ENCODE data around the gene DHCR7.

The DHCR7 gene

DNA sequence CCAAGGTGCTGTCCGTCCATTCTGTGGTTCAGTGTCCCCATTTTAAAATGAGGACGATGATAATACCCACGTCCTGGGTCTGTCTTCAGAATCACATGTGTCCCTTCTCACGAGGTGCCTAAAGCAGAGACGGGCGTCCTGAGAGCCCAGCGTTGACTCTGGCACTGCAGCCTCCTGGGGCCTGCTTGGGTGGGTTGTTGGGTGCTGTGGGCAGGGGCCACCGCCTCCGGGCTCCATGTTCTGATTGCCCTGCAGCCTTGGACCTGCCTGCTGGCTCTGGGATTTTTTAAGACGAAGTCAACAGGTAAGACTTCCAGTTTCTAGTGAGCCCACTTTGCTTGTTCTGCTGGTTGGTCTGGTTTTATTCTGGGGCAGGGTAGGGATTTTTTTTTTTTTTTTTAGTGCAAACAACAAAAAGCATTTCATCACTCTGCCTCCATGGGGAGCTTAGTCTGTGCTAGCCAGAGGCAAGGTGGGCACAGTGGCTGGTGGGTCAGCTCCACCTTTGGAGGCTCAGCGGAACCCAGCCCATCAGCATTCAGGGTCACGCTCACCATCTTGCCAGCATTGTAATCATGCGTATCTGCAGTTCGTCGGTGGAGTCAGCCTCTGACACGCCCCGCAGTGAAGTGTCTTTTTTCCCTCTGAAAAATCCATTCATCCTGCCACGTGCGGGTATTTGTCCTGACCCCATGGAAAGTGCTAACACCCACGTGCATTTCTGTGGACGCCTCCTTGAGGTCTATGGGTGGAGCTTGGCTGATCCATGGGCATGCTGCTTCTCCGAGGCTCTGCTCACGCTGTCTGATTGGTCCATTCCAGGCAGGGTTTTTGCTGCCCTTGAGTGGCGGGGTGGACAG is 33.1 kb upstream of the DHCR7 start:
- DNase-seq (ENCODE audit: low read depth in 2 of 3, low spot score in 1 of 3) = no peak

DNA sequence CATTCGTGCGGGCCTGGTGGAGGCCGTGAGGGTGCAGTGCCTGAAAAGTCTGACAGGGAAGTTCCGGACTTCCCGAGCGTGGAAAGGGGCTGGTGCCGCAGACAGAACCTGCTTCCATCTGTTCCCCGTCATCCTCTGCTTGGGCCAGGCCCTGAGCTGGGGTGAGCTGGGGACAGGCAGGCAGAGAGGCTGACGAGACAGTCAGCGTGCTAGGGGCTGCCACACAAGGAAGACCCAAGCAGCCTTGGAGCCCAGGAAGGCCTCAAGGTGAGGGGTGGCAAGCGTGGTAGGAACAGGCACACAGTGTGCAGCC is 30.3 kb upstream of the DHCR7 start:
- no peak for DNase-seq (ENCODE audit: low read depth in 2 of 3, low spot score in 1 of 3)

DNA sequence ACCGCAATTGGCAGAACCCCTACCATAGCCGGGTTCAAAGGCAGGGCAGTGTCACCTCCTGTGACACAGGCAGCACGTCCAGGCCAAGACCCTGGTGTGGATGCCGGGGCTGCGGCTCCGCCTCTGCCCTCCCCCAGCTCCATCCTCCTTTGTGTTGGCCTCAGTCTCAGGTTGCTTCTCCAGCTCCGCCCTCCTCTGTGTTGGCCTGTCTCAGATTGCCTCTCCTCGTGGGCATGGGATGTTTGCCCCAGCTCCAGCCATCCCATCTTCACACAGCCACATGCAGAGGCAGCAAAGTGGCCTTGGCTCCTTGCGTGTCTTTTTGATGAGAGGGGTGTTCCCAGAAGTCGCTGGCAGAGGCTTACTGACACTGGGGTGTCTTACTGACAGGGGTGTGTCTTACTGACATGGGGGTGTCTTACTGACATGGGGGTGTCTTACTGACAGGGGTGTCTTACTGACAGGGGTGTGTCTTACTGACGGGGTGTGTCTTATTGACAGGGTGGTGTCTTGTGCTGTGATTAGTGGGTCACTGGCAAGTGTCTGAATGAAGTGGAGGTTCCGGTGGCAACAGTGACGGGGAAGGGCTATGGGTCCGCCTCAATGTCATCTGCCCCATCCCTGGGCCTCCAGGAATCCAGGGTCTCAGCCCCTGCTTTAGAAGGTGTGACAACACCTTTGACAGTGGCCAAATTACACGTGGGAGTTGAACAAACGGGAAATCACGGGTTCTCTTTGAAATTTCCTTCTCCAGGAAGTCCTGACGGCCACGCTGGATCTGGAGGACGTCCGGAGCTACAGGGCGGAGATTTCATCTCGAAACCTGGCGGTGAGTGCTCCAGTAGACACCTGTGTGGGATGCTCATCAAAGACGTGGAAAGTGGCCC is 29.7 kb upstream of the DHCR7 start:
- no peak for DNase-seq (ENCODE audit: low read depth in 2 of 3, low spot score in 1 of 3)

DNA sequence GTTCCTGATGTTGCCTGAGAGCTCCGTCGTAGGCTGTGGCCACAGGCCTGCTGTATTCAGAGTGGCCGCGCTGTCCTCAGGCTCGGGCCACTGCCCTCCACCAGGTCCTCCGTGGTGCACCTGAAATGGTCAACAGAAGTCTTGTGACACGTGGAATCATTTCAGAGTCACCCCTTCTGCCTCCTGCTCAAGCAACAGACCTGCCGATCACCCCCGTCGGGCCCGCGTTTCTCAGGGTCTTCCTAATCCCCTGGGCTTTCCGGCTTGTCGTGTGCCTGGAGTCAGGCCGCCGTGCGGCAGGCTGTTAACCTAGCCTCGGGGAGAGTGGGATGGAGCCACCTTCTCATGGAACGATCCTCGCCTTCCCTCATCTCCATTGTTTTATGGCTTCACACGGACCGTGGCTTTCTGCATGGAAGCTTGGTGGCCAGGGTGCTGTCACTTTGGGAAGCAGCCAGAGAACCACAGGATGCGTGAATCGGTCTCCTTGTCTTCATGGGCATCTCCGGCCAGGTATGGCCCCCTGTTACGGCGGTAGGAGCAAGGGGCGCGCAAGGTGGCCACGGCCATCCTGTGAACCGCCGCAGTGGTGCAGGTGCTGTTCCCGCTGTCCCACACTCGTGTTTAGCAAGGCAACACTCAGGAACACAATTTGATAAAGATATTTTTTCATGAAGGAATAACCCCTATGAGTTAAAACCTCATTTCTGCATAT is 28.9 kb upstream of the DHCR7 start:
- DNase-seq (ENCODE audit: low read depth in 2 of 3, low spot score in 1 of 3) = no peak

DNA sequence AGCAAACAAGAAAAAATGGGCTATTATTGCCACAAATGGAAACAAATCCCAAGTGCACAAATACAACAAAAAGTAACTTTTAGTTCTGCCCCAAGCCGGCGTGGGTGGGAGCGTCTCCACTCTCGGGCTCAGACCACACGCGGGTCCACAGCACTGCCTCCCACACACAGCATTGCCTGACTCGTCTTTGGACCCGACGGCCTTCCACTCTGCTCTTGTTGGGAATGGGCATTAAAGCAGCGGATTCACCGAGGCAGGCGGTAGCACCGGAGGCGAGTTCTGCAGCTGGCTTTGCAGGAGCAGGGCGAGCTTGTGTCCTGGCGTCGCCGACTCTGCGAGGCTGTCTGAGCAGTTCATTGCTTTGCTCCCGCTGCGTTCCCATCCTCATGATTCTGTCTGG is 27.8 kb upstream of the DHCR7 start:
- no peak for DNase-seq (ENCODE audit: low read depth in 2 of 3, low spot score in 1 of 3)

DNA sequence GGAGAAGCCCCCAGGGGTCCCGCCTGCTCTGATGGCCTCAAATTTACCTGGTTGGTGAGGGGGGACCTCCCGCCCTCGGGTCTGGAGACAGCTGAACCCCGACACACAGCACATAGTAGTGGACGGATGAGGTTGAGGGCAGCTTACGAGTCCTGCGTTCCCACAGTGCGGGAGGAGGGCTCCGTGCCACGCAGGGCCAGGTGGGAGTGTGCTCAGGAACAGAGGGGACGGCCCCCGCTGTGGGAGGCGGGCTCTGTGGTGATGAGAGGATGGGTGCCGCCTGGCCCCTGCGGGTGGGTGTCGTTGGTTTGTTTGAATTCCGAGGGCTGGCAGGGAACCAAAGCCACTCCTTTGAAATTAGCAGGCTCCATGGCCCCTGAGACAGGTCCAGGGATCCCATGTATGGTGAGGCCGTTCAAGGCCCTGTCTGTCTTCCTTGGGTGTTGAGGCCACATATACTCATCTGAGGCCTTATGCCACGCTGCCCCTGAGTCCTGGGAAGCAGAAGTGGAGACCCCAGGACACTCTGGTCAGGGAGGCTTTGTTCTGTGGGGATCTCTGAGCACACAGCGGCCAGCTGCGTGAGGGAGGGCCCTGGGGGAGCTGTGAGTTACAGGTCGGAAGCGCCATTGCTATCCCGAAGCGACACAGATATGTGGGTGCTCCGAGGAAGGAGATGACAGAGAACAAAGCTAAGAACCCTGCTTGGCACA is 26.7 kb upstream of the DHCR7 start:
- DNase-seq (ENCODE audit: low read depth in 2 of 3, low spot score in 1 of 3) = no peak

DNA sequence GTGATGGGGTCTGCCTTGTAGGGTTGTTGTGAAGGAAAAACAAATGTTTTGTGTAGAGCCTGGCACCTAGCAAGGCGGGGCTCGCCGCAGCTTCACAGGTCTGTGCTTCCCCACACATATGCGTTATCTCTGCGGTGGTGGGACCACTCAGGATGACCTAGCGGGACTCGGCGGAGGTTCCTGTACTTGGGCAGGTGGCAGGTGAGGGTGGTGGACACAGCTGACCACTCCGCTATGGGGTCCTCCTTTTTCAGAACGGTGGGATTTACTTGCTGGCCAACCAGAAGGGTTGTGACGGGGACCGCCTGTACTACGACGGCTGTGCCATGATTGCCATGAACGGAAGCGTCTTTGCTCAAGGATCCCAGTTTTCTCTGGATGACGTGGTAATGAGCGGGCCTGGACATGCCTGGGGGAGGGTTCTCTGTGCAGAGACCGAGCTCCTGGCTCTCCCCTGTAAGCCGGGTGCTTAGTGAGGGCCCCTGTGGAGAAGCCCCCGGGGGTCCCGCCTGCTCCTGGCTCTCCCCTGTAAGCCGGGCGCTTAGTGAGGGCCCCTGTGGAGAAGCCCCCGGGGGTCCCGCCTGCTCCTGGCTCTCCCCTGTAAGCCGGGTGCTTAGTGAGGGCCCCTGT is 26.1 kb upstream of the DHCR7 start:
- no peak for DNase-seq (ENCODE audit: low read depth in 2 of 3, low spot score in 1 of 3)

DNA sequence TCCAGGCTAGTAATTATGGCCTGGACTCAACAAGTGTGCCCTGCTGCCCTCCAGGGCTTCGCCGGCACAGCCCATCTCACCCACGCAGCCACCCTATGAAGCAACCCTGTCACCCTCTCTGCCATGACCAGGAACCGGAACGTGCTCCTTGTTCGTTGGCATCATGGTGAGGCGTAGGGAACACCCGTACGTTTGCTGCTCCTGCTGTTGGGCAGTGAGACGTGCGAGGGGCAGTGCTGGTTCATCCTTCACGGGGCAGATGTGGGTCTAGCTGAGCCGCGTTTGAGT is 25.5 kb upstream of the DHCR7 start:
- no peak for DNase-seq (ENCODE audit: low read depth in 2 of 3, low spot score in 1 of 3)

DNA sequence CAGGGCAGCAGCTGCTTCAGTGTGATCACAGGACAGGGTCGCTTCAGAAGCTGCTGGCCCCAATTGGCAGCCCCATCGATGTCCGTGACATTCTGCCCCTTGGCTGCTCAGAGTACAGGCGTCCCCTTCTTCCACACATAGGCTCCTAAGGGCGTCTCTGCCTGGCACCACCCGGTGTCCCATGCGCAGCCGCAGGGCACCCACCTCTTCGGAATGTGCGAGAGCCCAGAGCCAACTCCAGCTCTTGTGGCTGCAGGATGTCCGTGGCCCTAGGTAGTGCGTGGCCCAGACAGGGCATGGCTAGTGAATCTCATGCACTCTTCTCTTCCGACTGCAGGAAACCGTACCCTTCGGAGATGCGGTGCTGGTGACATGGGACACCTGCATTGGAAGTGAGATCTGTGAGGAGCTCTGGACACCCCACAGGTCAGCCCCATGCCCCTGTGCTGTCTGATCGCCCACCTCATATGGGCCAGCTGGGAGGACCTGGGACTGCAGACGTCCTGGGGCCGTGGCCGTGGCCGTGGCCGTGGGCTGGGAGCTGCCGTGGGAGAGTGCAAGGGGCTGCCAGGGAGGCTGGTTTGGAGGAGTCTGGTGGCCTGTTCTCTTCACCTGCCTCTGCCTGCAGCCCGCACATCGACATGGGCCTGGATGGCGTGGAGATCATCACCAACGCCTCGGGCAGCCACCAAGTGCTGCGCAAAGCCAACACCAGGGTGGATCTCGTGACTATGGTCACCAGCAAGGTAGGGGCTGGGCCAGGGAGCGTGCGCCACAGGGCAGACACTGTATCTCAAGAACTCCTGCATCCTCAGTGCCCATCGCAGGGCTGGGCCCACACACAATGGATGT is 25.0 kb upstream of the DHCR7 start:
- DNase-seq (ENCODE audit: low read depth in 2 of 3, low spot score in 1 of 3) = no peak

DNA sequence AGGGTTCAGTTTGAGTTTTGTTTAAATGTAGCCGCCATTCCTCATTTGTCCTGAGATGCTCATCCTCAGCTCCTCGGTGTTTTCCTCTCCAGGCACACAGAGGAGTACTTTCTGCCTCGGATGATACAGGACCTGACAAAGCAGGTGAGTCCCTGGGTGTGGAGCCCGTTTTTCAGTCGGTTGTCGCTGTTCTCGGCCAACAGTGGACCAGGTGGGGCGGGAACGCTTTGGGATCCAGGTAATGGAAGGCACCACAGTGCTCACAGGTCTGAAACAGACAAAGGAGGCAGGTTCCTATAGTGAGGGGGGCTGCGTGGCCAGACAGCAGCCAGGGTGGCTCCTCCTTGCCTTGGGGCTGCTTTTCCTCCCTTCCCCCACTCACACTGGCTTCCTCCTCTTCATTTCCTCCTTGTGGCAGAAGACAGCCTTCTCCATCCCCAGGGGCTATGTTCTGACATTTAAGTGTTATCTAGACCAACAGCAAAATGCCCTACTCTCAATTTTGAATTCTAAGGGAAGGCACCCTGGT is 24.2 kb upstream of the DHCR7 start:
- DNase-seq (ENCODE audit: low read depth in 2 of 3, low spot score in 1 of 3) = no peak

DNA sequence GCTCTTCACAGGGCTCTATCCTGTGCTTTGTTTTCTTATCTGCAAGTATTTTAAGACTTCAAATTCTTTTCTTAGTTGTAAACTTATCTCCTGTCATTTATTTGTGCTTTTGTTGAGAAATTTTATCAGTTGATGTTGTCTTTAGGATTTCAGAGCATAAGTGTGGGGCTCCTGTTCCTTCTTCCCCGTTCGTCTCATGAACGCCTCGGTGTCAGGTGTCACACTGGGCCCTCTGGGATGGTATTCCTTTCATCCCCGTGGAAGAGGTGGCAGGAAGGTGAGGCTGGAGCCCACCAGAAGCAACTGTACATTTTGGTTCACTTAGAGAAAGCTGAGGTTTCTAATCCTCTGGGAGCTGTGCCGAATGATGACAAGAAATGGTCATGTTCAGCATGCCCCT is 22.8 kb upstream of the DHCR7 start:
- no peak for DNase-seq (ENCODE audit: low read depth in 2 of 3, low spot score in 1 of 3)

DNA sequence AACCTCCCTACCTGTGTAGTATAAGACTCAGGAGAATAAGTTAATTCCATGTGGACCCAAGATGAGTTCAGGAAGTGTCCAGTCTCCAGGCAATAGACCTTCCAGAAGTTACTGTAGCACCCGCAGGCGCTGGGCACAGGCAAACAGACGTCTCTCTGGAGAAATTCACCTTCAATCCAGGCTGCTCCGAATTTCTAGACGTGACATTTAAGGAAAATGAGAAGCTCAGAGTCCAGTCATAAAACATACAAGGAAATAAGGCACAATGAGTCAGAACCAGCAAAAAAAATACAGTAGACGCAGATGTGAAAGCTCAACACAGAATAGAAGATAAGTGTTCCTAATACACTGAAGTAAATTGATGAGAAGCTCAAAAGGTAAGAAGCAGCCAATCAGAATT is 19.0 kb upstream of the DHCR7 start:
- no peak for DNase-seq (ENCODE audit: low read depth in 2 of 3, low spot score in 1 of 3)

DNA sequence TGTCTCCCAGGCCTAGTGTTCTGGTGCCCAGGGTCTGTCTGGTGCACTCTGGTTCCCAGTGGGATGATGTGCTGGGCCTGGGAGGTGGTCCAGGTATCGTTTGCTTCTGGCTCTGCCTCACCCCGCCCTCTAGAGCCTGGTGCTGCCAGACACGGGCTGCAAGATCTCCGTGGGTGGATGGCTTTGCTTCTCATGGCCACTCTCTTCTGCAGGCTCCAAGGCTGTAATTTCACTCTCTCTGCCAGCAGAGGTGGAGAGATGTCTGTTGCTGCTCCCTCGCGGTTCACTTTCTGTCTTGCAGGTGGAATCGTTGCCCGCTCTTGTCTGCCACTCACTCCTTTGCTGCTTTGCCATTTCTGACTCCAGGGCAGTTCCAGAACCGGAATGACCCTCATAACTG is 18.2 kb upstream of the DHCR7 start:
- no peak for DNase-seq (ENCODE audit: low read depth in 2 of 3, low spot score in 1 of 3)

DNA sequence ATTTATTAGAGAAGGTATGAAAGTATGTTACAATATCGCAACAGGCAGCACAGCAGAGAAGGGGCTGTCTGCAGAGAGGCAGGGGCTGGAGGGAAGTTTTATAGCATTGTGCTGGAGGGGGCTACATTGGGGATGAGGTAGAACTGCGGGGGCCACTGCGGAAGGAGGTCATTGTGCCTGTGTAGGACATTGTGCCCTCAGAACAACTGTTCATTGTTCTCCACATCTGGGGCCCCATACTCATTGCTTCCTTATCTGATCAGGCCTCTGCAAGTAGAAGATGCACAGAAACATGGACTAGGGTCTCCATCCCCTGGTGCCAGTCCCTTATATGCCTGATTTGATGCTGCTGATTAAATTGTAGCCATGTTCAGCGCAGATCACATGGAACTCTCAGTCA is 16.9 kb upstream of the DHCR7 start:
- DNase-seq (ENCODE audit: low read depth in 2 of 3, low spot score in 1 of 3) = no peak

DNA sequence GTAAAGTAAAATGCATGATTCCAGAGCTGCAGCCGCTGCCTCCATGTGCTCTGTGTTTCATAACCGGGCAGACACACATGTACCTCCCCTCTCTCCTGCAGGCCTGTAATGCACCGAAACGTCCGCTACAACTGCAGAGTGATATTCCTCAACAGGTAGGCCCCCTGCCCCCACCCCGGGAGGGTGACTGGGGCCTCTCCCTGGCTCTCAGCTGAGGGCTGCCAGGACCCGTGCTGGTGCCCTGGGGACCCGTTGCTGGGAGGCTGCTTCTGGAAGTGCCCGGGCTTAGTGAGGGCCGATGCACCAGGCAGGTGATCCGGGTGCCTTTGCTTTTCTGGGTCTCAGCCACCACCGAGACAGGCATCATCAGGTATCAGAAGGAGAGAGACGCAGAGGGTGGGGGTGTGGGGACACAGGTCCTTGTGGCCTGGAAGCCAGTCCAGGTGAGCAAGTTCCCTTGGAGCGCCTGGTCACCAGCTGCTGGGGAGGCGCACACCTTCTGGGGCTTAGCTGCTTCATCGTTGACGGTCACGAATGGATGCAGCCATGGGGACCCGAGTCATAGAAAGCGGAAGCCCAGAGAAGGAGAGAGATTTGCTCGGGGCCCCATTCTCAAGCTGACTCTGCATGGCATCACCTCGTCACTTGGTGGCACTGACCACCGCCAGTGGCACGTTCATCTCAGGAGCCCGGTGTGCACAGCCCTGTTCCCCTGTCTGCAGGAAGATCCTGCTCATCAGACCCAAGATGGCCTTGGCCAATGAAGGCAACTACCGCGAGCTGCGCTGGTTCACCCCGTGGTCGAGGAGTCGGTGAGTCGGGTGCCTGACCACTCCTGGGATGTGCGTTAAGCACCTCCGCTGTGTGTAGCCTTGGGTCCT is 15.4 kb upstream of the DHCR7 start:
- no peak for DNase-seq (ENCODE audit: low read depth in 2 of 3, low spot score in 1 of 3)

DNA sequence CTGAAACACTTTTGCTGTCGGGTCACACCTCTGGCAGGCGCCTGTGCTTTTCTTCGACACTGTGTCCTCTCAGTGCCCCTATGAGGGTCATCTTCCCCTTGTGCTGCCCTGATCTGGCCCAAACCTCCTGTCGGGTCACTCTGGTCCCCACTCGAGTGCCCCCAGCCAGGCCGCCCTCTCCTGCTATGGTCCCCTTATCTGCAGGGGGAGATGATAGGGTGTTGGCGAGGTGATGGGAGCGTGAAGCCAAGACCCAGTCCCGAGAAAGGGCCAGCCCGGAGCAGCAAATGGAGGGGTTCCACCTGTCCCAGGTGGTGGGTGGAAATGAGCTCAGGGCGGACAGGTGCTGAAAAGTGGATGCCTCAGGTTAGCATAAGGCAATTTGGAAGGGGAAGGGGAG is 14.5 kb upstream of the DHCR7 start:
- DNase-seq (ENCODE audit: low read depth in 2 of 3, low spot score in 1 of 3) = no peak

DNA sequence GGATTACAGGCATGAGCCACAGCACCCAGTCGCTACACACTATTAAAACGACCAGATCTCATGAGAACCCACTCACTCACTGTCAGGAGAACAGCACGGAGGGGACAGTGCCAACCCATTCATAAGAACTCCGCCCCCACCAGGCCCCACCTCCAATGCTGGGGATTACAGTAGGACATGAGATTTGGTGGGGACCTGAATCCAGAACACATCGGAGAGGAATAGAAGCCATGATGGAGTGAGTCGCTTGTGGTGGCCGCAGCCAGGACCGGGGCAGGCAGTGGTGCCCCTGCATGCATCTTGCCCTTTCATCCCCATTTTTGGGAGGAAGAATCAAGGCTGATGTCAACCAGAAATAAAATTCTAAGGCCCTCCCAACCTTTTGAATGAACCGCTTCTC is 13.5 kb upstream of the DHCR7 start:
- DNase-seq (ENCODE audit: low read depth in 2 of 3, low spot score in 1 of 3) = no peak

DNA sequence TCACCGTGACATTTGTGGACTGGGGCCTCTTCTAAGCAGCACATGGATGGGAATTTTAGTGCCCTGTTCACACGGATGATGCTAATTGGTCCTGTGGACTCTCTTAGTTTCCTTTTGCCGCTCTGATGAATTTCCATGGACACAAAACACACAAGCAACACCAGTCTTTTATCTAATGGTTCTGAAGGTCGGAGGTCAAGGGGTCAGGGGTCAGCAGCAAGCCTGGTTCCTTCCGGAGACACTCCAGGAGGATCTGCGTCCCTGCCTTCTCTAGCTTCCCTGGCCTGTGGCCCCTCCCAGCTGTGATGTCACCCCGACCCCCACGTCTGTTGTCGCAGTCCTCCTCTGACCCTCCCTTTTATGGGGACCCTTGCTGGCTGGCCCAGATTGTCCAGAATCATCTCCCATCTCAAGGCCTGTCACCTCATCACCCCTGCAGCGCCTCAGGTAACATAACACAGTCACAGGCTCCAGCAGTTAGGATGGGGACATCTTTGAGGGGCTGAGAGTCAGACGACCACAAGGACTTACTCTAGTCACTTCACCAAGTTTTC is 11.7 kb upstream of the DHCR7 start:
- no peak for DNase-seq (ENCODE audit: low read depth in 2 of 3, low spot score in 1 of 3)
